ENCODE data around the gene PLCB4.

Gene PLCB4

DNA sequence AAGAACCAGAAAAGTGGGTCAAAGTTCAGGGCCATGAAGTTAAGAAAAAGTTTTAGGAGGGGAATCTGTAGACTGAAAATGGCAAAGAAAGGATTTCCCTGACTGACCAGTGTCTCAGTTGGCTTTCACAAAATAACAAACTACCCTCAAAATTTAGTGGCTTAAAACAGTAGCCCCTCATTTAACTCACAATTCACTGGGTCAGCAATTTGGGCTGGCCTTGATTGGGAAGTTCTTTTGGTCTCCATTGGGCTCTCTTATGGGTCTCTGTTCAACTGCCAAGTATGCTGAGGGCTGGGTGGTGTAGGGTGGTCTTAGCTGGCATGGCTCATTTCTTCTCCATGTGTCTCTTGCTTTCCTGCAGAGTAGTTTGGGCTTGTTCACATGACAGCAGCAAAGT is 161.5 kb downstream of the PLCB4 start:
- DNase-seq = no peak

DNA sequence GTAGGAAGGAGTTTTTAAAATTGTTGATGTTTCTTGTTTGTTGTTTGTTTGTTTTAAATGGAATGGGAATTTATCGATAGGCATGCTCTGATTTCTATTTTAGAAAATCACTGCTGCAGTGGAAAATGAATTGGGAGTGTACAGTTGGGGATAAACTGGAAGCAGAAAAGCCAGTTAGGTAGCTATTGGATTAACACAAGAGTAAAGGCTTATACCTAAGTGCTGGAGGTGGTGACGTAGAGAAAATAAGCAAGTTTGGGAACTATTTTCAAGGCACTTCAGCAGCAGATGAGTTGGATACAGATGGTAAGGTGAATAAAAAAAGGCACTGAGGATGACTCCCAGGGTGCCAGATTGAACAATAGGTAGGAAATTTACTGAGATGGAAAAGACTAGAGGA is 164.9 kb downstream of the PLCB4 start:
- no peak for DNase-seq

DNA sequence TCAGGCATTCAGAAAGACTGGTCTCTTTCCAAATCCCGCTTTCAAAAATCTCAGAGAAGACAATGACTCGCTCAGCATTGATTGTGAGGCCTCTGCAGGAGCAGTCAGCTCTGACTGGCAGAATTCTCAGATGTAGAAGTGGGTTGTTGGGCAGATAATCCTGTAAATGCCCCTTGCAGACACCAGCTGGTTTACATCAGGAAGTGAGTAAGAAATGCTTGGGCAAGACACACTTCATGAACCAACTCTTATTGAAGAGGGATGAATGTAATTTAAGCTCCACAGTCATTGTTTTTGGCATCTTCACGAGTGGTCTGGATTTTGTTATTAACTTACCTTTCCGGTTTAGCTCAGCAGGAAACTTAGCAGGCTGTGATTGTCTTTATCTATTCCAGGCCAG is 166.6 kb downstream of the PLCB4 start:
- no peak for DNase-seq

DNA sequence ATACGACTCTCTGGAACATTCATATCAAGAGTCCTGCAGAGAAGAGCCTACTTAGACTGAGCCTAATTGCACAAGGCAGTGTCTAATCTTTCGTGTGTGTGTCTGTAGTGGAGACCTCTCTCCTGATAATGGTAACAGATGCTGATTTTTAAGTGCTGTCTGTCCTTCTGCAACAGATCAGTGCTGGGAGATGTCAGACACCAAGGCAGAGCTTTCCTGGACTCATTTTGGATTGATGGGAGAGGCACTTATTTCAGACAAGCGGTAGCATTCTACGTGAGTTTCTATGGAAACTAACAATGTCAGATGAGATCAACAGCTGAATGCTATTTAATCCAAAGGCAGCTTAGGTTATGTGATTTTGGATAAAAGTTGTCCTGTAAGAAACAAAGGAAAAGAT is 167.6 kb downstream of the PLCB4 start:
- DNase-seq = no peak

DNA sequence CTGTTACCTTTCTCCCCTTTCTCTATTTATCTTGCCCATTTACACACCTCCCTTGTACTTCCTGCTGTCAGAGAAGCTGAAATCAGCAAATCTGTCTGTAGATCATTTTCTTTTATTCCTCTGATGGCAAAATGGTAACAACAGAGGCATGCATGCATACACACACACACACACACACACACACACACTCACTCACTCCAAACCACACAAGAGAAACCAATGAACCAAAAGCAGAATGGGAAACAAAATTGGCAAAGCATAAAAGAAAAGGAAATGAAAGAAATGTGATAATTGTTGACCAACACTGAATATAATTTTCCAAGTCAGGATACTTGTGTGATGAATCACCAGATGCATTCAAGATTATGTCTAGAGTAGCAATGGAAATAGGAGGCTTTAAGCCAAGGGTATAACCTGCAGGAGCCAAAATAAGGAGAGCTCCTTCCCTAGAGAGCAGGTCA is 172.4 kb downstream of the PLCB4 start:
- DNase-seq = no peak

DNA sequence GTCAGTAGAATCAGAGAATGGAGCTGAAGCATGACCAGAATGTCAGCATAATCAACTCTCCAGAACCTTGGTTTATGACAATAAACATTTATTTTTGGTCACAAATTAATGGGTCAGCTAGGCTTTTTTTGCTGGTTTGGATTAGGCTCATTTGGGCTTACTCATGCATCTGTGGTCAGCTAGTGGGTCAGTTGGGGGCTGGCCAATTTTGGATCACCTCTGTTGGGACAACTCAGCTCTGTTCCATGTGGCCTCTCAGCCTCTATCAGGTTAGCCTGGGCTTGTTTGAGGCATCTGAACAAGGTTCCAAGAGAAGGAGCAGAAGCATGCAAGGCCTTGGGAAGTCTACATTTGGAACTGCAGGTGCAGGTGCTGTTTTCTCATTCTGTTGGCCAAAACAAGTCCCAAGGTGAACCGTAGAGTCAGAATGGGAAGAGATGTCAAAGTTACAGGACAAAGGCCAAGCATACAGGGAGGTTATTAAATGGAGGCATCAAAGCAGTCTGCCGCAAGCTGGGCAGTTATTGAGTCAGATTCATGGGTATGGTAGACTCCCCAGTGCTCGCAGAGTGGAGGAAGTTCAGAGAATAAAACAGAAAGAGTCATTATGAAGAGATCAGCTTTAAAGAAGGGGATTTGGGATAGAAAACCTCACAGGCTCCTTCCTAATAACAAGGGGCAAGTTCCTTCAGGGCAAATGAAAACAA is 173.0 kb downstream of the PLCB4 start:
- DNase-seq = no peak

DNA sequence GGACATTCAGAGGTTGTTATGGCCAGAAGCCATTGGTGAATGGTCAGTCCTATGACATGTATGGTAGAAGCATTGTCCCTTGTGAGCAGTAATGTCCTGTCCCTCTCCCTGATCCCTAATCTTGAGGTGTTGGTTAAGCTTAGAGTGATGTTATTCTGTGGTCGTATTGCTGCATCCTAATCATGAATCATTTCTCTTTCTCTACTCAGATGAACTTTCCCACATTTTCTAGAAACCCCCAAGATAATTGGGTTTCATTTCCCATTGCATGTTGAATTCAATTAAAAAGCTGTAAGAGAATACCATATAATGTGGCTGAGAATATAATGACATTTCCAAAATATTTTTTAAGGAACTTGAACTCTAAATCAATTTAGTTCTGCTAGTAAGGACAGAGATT is 175.1 kb downstream of the PLCB4 start:
- no peak for DNase-seq

DNA sequence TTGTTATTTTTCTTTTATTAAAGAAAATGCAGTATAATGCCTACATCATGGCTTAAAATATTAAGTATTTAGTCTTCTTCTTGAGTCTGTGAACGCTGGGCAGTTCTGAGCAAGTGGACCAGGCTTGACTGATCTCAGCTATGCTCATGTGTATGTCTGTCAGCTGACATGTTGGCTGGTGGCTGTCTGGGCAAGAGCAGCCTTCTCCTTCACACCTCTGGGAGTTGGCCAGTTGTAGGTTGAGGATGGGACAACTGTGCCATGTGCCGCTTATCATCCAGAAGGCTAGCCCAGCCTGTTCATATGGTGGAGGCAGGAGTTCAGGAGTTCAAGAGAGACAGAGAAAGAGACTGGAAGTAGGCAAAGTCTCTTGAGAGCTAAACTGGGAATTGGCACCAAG is 175.9 kb downstream of the PLCB4 start:
- no peak for DNase-seq

DNA sequence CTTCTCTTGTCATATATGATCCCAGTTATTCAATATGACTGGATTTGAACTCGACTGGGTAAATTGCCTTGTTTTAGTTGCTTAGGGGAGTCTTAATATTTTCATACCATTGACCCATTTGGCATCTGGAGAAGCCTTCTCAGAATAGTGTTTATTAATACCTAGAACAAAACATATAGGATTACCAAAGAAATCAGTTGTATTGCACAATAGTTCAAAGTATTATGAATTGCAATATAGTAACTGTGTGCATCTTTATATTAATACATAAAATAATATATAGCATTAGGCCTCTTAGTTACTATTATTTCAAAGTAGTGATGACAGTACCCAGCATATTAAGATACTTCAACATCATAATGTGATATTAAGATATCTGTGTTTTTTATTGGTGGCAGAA is 177.8 kb downstream of the PLCB4 start:
- no peak for DNase-seq

DNA sequence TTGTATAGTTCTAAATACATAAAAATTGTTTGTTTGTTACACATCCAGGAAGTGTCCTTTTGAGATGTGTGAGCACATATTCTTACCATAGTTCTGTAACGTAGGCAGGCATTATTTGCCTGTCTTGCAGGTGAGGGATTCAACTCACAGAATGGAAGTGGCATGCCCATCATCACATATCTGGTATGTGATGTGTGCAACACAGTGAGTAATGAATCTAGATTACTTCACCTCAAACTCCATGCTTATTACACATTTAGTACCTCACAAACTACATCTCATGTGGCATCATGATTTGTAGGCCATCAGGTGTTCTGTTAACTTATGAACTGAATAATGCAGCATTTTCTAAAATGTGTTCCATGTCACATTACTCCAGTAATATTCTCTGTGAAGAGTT is 181.6 kb downstream of the PLCB4 start:
- no peak for DNase-seq

DNA sequence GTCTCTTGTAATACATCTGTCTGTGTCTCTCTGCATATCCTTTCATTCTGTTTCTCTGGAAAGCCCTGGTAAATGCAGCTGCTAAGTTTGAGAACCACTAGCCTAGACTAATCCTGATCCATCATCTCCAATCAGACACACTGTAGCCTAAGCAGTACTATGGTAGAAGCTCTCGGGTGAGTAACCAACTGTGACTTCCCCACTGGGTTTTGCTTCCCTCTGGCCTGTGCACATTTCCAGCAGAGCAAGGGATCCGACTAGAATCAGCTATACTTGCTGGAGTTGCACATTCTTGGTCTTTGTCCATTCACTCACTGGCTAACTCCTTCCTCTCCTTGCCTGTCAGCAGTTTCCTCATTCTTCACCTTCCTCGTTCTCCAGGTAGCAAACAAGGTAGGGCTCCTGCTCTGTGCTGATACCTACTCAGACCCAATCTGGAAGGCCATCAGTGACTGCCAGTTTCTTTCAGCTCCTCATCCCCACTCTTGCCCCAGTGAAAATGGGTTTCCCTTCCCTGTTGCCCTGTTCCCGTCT is 184.2 kb downstream of the PLCB4 start:
- no peak for DNase-seq

DNA sequence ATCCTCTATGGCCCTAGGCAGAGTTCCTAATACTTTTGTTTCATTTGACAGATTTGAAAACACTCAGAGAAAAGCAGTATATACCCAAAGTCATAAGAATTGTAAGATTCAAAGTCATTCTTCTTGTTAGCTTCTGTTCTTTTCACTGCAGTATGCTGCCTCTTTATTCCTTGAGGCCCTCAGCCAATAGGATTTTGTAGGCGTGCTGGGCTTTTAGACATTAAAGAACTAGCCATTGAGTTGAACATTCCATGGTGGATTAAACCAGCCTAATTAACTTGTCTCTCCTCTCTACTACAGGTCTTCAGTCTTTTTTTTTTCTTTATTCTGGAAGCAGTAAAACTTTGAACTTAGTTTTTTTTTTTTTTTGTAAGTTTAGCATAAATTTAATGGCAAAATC is 186.3 kb downstream of the PLCB4 start:
- DNase-seq = no peak

DNA sequence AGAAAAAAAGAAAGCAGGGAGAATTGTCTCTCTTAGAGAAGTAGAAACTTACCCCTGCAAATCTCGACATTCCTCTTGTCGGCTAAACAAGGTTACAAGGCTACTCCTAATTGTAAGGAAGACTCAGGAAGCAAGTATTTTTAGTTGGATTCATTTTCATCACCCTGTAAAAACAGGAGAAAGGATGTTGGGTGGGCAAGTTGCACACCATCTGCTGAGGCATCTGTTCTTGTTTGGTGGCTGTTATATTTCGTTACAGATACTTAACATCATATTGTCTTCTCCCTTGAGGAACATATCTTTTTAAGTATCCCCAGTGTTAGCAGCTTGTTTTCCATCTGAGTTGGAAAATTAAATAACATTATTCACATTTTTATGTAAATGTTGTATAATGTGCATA is 187.5 kb downstream of the PLCB4 start:
- no peak for DNase-seq

DNA sequence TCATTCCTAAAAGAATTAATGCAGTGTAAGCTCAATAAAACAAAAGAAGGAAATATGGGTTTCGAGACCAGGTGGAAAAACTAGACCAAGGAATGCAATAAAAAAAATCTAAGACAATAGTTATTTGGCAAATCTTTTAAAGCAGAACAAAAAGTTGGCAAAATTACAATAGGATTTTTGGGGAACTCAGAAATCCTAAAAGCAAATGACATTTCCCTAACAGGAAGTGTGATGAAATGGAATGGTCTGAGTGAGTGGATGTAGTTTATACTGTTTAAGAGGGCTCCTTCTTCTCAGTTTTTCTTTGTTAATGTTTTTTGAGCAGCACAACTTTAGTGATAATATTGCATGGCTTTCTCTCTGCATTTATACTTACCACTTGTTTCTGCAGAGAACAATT is 190.0 kb downstream of the PLCB4 start:
- no peak for DNase-seq

DNA sequence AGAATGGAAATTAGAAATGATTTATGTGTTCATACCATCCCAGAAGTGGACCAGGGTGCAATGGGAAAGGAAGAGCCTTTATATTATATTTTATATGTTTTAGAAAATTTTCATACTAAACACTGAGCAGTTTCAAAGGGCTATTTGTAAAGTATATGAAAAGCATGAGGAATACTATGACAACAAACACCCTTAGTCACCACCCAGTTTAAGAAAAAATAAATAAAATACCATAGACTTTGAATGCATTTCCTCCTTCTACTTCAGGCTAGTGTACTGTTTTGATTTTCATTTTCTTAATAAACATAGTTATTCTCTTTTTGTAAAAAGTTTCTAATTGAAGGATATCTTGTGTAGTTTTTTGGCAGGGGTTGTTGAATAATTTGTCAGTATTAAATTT is 191.1 kb downstream of the PLCB4 start:
- DNase-seq = no peak

DNA sequence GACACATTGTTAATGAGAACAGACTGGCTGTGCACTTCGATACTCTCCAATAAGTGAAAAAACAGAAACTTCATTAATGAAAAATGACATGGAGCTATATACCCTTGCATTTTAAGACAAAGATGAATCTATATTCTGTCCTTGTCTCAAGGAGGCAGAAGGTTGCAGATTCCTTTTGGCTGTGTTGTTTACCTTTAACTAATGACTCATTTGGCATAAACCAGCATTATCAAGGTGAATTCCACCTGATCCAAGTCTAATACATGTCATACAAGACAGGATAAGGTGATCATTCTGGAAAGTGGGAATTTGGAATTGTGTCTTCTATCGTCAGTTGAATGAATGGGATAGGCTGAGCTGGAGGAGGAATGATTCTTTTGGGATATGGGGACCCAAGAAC is 192.9 kb downstream of the PLCB4 start:
- no peak for DNase-seq

DNA sequence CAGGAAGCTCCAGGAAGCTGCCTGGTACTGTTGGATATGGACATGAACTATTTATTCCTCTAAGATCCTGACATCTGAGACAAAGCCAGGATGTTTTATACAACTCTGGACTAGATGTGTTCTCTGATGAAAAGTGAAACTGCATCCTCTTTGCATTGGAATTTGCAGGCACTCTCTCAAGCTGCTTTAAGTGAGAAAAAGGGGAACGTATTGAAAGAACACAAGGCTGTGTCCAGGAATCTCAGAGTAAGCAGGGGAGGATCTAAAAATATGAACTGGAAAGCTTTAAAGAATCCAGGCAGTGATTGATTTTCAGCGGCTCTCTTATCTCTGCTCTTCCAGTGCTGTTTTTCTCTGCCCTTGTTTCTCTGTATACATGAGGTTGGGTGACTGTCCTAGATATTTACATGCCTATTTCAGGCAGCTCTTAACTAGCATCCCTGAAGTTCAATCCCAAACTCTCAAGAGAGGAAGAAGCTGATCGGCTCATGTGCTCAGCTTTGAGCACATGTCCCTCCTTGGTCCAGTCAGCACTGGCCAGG is 193.8 kb downstream of the PLCB4 start:
- DNase-seq = no peak

DNA sequence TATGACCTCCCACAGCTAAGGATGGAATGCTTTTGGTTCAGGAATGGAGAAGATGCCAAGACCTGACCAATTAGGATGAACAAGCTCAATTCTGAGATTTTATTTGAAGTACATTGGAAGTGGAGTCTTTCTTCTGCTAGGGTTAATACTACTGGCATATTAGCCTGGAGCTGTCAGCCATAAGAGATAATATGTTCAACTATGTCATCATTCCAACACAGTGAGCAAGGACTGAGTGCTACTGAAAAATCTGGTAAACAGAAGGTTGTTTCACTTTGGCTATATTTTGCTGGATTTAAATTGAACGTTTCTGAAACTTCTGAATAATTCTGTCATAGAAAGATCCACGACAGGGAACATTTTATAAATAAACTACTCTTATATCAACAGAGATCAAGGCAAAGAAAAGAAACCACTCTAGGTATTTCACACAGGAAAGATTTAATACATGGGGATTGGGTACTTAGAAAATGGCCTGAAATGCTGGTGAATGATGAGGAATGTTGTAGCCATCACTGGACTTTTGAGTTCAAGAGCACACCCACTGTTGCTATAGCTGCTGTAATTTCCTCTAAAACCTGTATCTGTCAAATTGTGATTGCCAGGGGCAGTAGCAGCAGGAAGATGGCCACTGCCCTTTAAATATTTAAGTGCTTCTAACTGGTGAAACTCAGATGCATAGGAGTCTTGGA is 200.5 kb downstream of the PLCB4 start:
- no peak for DNase-seq

DNA sequence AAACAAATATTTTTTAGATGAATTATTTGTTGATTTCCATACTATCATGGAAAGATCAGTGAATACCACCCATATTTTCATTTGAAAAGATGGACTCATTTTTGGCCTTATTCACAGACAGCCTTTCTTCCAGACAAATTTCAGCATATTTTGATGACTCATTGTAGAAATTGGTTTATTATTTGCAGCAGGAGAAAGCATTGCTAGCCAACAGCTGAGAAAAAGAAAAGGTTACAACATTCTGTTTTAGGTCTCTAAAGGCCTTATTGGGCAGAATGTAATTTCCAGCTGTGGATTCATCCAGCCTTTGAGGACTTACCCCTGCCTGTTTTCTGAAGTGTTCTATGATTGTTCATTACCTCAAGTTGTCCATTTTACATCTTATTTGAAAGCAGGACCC is 201.9 kb downstream of the PLCB4 start:
- DNase-seq = no peak

DNA sequence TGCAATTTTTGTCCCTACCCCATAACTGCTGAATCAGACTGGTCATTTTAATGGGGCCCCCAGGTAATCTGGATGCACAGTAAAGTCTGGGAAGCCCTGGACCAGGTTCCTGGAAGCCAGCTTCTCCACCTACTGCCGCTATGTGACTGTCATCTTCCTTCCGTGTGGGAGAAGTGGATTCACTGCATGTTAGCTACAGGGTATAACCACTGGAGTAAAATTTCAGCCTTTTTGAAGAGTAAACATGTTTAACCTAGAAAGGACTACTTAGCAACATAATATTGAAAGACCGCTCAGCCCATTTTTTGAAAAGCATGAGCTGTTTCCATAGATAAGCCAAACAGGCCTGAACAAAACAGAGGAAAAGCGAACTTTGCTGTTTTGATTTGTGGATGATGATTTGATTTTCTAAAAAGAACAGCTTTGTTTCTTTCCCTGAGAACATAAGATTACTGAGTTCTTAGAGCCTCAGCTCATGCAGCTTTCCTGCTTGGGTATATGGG is 208.1 kb downstream of the PLCB4 start:
- no peak for DNase-seq

DNA sequence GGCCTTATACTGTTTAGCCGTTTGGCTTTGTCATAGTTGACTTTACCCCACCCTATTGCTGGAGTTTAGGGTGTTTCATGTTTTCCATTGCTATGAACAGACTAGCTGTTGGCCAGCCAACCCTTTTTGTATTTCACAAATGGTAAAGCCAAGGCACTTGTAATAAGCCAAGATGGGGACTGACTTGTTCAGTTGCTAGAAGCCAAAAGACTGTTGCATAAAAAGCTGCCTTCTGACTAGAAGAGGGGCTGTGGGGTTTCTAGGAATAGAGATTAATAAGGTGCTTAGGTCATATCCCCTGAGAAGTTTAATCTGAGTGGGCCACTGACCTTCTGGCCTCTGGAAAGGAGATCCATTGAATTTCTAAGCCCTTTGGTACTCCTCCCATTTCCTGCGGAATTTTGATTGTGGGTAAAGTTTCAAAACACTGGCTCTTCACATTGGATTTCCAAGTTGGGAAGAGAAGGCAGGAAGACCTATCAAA is 211.1 kb downstream of the PLCB4 start:
- no peak for DNase-seq

DNA sequence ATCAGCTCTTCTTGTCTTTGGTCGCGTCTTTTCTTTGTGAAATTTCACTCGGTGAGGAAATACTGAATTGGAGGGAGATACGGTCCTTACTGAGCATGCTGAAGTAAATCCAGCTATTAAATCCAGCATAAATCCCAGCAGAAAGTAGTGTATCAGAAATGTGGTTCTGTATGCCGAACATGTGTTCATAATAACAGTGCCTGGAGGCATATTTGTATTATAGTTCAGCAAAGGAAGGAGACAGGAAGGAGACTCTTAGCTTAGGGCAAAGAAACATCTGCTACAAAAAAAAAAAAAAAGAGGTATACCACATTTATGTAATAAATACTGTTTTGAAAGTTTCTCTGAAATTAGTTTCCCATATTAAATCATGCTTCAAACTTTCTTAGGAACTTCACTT is 211.8 kb downstream of the PLCB4 start:
- no peak for DNase-seq

DNA sequence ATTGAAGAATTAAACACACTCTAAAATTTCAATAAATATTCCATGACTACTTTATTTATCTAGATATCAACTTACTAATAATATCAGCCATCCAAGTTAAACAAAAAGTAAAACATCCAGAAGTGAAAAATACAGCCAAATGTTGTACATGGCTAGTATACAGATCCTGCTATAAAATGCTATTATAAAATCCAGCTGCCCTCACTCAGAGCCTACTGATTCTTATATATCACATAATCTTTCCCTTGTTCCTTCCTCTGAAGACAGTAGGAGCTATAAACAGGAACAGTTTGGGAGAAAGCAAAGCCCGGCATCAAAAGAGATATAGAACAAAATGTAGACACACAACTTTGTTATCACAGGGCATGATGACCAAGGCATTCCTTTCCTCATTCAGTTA is 212.9 kb downstream of the PLCB4 start:
- DNase-seq = no peak

DNA sequence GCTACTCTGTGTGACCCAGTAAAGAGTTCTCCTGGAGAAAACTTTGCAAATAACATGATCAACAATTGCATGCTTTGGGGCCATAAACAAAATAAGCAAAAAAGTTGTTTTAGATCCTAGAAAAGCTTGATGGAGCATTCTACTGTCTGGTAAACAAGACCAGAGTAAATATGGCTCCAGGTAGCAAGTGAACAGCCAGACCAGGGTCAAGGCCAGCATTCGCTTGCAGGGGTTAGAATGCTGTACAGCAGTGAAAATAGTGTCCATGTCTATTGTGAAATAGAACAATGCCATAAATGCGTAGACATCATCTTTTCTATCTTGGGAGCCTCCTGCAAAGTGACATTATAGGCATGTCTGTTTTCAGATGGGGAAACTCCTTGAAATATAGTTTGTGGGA is 216.7 kb downstream of the PLCB4 start:
- no peak for DNase-seq
